Fibroblast of skin of right biceps (primary cell): Measurements from ENCODE around the gene CLASP1.
A peak's percentile ranks its signal among the peaks of the same experiment; 100 is the strongest.
"Not testable (repeated sequence)": the region's sequence is repeated elsewhere in the genome, so short reads cannot be mapped to it uniquely, and the experiment has no call there.

Experiments used
- DNase-seq: peaks from one replicate; pipeline ENCODE4 v3.0.0-alpha.2; 2013

CLASP1 gene

GRCh38 chr2:121408641-121409040 is 240.6 kb downstream of the CLASP1 start:
- DNase-seq, result peak; percentile 10

DNA sequence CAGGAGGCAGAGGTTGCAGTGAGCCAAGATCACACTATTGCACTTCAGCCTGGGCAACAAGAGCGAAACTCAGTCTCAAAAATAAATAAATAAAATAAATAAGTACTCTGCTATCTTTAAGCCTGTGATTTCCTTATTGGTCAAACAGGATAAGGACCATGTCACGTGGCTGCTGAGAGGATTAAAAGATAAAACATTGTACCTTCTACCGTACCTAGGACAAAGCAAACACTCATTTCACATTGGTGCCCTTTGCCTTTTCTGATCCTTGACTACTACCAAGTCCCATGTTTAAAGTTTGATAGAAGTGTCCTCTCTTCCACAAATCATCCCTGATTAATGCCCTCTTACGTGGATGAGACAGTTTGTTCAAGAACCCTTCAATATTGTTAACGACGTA is 244.0 kb downstream of the CLASP1 start:
- DNase-seq, result no peak

- DNase-seq, result peak; percentile 40
Measured at GRCh38 chr2:121400201-121400600, 249.1 kb downstream of the CLASP1 start.

DNA sequence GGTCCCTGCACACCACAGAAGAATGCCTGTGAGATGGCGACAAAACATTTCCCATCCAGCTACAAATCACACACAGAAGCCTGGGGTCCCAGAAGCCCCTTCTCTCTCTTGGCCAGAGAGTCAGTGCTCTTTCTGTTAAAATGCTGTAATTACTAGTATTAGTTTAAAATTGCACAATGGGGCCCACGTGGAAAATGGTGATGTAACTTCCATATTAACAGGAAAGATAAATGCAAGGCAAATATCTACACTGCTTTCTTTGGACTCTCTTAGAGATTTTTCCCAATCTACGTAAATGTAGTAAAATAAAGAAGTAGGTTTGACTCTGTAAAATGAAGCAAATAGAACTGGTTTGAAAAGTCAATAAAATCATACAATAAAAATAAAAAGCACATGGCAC is 250.4 kb downstream of the CLASP1 start:
- no peak for DNase-seq

GRCh38 chr2:121390082-121390692 is 259.1 kb downstream of the CLASP1 start:
- DNase-seq, result no peak

- DNase-seq, result no peak
Measured at GRCh38 chr2:121388371-121388770, 260.9 kb downstream of the CLASP1 start.

- DNase-seq, result no peak
Measured at GRCh38 chr2:121387591-121388325, 261.5 kb downstream of the CLASP1 start.

DNA sequence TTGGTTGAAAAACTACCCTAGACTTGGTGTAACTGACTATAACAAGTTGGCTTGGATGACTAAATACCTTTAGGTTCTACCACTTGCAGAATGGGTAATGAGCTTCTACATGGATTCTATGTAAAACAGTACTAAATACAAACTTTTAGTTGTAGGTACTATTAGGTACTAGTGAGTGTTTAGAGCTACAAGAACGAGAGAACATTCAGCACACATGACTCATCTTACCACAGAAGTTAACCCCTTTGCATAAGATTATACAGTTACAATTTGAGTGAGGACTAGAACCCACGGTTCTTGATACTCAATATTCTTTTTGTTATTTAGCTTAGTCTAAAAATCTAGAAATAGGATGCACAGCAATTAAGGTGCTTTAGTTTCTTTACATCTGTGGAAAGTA is 262.6 kb downstream of the CLASP1 start:
- peak; percentile 47 for DNase-seq

GRCh38 chr2:121386102-121386501 is 263.2 kb downstream of the CLASP1 start:
- no peak for DNase-seq

- DNase-seq, result no peak
Measured at GRCh38 chr2:121382744-121383143, 266.5 kb downstream of the CLASP1 start.

DNA sequence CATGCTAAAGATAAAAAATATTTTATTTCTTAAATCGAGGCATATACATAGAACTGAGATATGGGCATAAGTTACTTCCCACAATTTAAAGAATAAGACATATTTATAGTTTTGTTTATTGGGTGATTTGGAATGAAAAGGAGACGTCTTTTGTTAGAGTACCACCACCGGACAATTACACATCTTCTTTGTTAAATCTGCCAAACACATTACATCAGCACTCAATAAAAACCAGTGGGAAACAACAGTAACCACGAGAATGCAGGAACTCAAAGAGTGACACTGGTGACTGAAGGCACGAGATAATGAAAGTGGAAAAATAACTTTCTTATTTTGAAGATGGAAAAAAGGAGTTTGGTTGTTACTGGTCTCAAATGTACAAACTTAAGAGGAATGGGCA is 271.6 kb downstream of the CLASP1 start:
- DNase-seq, result peak; percentile 12

DNA sequence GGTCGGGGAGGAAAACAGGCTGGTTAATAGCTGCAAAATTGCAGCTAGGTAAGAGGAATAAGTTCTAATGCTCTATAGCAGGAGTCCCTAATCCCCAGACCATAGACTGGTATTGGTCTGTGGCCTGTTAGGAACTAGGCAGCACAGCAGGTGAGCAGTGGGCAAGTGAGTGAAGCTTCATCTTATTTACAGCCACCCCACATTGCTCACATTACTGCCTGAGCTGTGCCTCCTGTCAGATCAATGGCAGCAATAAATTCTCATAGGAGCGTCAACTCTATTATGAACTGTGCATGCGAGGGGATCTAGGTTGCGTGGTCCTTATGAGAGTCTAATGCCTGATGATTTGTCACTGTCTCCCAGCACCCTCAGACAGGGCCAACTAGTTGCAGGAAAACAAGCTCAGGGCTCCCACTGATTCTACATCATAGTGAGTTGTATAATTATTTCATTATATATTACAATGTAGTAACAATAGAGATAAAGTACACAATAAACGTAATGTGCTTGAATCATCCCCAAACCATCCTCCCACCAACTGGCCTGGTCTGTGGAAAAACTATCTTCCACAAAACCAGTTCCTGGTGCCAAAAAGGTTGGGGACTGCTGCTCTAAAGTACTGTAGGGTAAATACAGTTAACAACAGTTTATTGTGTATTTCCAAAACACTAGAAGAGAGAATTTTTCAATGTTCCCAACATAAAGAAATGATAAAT is 272.6 kb downstream of the CLASP1 start:
- no peak for DNase-seq

GRCh38 chr2:121375621-121376159 is 273.6 kb downstream of the CLASP1 start:
- DNase-seq, result peak; percentile 21

GRCh38 chr2:121374412-121375075 is 274.7 kb downstream of the CLASP1 start:
- DNase-seq, result not testable (repeated sequence)

- DNase-seq, result no peak
Measured at GRCh38 chr2:121372721-121373353, 276.4 kb downstream of the CLASP1 start.

GRCh38 chr2:121372082-121372481 is 277.2 kb downstream of the CLASP1 start:
- DNase-seq, result no peak

GRCh38 chr2:121368836-121369235 is 280.4 kb downstream of the CLASP1 start:
- DNase-seq, result peak; percentile 54

- DNase-seq, result no peak
Measured at GRCh38 chr2:121368155-121368554, 281.1 kb downstream of the CLASP1 start.

GRCh38 chr2:121367246-121367900 is 281.9 kb downstream of the CLASP1 start:
- DNase-seq, result no peak

DNA sequence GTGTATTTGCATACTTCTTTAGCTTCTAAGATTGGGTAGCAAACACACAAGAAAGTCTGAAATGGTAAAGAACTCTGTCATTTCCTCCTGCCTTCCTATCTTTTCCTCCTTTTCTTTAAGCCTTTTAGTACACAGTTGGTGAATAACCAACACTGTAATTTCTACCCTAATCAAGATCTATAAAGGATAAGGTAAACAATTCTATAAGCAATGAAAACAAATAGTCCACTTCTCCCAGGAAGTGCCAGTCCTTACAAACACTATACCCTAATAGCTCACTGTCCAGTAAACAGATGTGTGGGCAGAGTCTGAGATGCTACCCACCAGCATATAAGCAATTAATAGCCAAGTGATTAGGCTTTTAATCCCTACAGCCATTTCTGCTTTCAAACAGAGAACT is 283.2 kb downstream of the CLASP1 start:
- DNase-seq, result no peak

DNA sequence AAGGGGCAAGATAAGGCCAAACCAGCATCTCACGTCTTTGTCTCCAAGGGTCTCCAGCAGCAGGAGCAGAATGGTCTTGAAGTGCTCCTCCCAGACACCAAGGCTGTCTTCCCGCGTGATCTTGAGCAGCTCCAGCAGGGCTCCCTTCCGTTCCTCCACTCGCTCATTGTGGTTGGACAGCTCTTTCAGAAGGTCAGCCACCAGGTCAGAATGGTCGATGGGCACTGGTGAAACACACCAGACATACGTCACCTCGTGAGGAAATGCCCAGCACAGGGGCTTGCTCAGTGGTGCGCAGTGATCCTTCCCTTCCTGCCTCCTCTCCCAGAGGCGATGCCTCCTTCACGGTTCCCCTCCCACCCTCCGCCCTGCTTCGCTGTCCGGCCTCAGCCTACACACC is 284.2 kb downstream of the CLASP1 start:
- no peak for DNase-seq
